GM12878 (cell line): ENCODE results near the gene AIDA. TPM values are rescaled to one million over a fixed set of nuclear protein-coding genes. Genes with fewer than 3 reads are reported as not detected.

Experiments
- ATAC-seq: fragments of 200-7000 bp; cut with Tn5 transposase; 3 replicates; pipeline ENCODE4 v1.9.1; 2020; ENCODE audit warnings: mild to moderate bottlenecking, moderate library complexity
- BruUV-seq: library from RNA; stranded (reverse); fragments of 400-500 nt; replicated peaks from 2 replicates; lab custom pipeline; 2021; lab: Mats Ljungman, UMichigan
- CTCF ChIA-PET: fragments of 300-600 bp; sonication (Branson Sonifier 250); formaldehyde crosslinking; extraction: SDS; loops from one replicate; lab custom pipeline; 2021; ENCODE audit warnings: inconsistent platforms; lab: Yijun Ruan, JAX
- POLR2A ChIA-PET: fragments of 350-600 bp; formaldehyde crosslinking; extraction: SDS; loops from one replicate; lab custom pipeline; 2021; ENCODE audit warnings: inconsistent platforms; lab: Charles Lee
- RAD21 ChIA-PET: fragments of 300-600 bp; sonication (Branson Sonifier 250); formaldehyde crosslinking; loops from one replicate; lab custom pipeline; 2023; ENCODE audit warnings: antibody characterized with exemption; ENCODE audit not compliant: unreplicated experiment; lab: Charles Lee
- SMC1A ChIA-PET: fragments of 300-600 bp; sonication (Branson Sonifier 250); formaldehyde crosslinking; loops from one replicate; lab custom pipeline; 2023; ENCODE audit not compliant: unreplicated experiment, uncharacterized antibody; lab: Charles Lee
- DNase-seq: peaks from one replicate; pipeline ENCODE4 v3.0.0-alpha.2; 2011; ENCODE audit warnings: low read depth, low spot score
- FAIRE-seq: peaks from 3 replicates; lab custom pipeline; 2011; peaks lifted over from hg19 to GRCh38; lab: Jason Lieb, UNC
- H2AFZ ChIP-seq: 2 replicates; pipeline ENCODE4 v1.6.0; 2011; ENCODE audit warnings: low read depth, low read length, control low read depth; ENCODE audit not compliant: control insufficient read depth
- H3K27ac ChIP-seq: 2 replicates; pipeline ENCODE4 v1.5.1; 2011; ENCODE audit warnings: control low read depth; ENCODE audit not compliant: control insufficient read depth, insufficient read depth
- H3K27me3 ChIP-seq, 2 experiments: replicated peaks in 1 of 2; 2 replicates each; pipeline versions ENCODE4 v1.6.0 to v1.6.1; 2011; ENCODE audit warnings: low read length in 1 of 2; ENCODE audit not compliant: control insufficient read depth in 2 of 2, insufficient read depth in 2 of 2
- H3K36me3 ChIP-seq, 2 experiments: 2 replicates each; pipeline ENCODE4 v1.5.1; 2011; ENCODE audit warnings: low read length in 1 of 2; ENCODE audit not compliant: control insufficient read depth in 2 of 2, insufficient read depth in 2 of 2
- H3K4me1 ChIP-seq: 2 replicates; pipeline ENCODE4 v1.6.1; 2011; ENCODE audit warnings: mild to moderate bottlenecking, low read length, moderate library complexity, mixed read lengths; ENCODE audit not compliant: control insufficient read depth, insufficient read depth
- H3K4me2 ChIP-seq: 2 replicates; pipeline ENCODE4 v1.6.0; 2011; ENCODE audit warnings: control low read depth; ENCODE audit not compliant: control insufficient read depth, insufficient read depth
- H3K4me3 ChIP-seq: fragments of 200-600 bp; sonication (generic); 2 replicates; pipeline ENCODE4 v1.5.1; 2016
- H3K79me2 ChIP-seq: 2 replicates; pipeline ENCODE4 v1.6.0; 2011; ENCODE audit warnings: low read length; ENCODE audit not compliant: control insufficient read depth, insufficient read depth
- H3K9ac ChIP-seq: 2 replicates; pipeline ENCODE4 v1.8.0; 2011; ENCODE audit warnings: low read length, control low read depth, mixed read lengths; ENCODE audit not compliant: control insufficient read depth, insufficient read depth
- H3K9me3 ChIP-seq: replicated peaks from 3 replicates; pipeline ENCODE4 v1.5.1; 2011; ENCODE audit warnings: mild to moderate bottlenecking, low read length; ENCODE audit not compliant: control insufficient read depth, insufficient read depth
- H4K20me1 ChIP-seq: 2 replicates; pipeline ENCODE4 v1.6.0; 2011; ENCODE audit not compliant: control insufficient read depth, insufficient read depth
- EZH2 ChIP-seq: IDR thresholded peaks from 2 replicates; pipeline ENCODE4 v1.6.1; 2012; ENCODE audit warnings: low read depth, mild to moderate bottlenecking, control low read depth, inconsistent platforms, low read length, borderline replicate concordance; ENCODE audit not compliant: control insufficient read depth
- GABPA ChIP-seq: IDR thresholded peaks from 2 replicates; pipeline ENCODE4 v1.6.1; 2014; ENCODE audit warnings: antibody characterized with exemption, low read depth, mild to moderate bottlenecking, inconsistent platforms
- HSF1 ChIP-seq: fragments of 150-350 bp; IDR thresholded peaks from 2 replicates; pipeline ENCODE4 v1.6.1; 2014; ENCODE audit warnings: mild to moderate bottlenecking, low read depth, low read length
- KLF5 ChIP-seq: fragments of 450-650 bp; IDR thresholded peaks from 2 replicates; pipeline ENCODE4 v1.6.1; 2014; ENCODE audit warnings: mild to moderate bottlenecking; ENCODE audit not compliant: partially characterized antibody
- LARP7 ChIP-seq: fragments of 450-650 bp; IDR thresholded peaks from 2 replicates; pipeline ENCODE4 v1.6.1; 2017; ENCODE audit warnings: mild to moderate bottlenecking
- MYB ChIP-seq: fragments of 150-350 bp; IDR thresholded peaks from 2 replicates; pipeline ENCODE4 v1.6.1; 2014; ENCODE audit warnings: mild to moderate bottlenecking, low read depth, low read length, borderline replicate concordance
- NFIC ChIP-seq: IDR thresholded peaks from 2 replicates; pipeline ENCODE4 v1.6.1; 2012; ENCODE audit warnings: low read depth, mild to moderate bottlenecking, inconsistent platforms, low read length, moderate library complexity
- NR2C2 ChIP-seq: IDR thresholded peaks from 2 replicates; pipeline ENCODE4 v1.6.1; 2011; ENCODE audit warnings: borderline replicate concordance, low read depth; ENCODE audit not compliant: control insufficient read depth, insufficient read length
- SMC3 ChIP-seq: IDR thresholded peaks from 2 replicates; pipeline ENCODE4 v1.6.1; 2011; ENCODE audit warnings: low read length, improper control_type of control experiment, borderline replicate concordance
- SREBF2 ChIP-seq: IDR thresholded peaks from 2 replicates; pipeline ENCODE4 v1.6.1; 2012; ENCODE audit warnings: mild to moderate bottlenecking, low read length
- SRF ChIP-seq, 2 experiments: IDR thresholded peaks; 2 replicates each; pipeline ENCODE4 v1.6.1; 2011; ENCODE audit warnings: low read depth in 2 of 2, low read length in 2 of 2, mild to moderate bottlenecking in 1 of 2, moderate library complexity in 1 of 2
- TAF1 ChIP-seq: IDR thresholded peaks from 2 replicates; pipeline ENCODE4 v1.6.1; 2011; ENCODE audit warnings: mild to moderate bottlenecking, low read depth, low read length, borderline replicate concordance
- ZNF217 ChIP-seq: fragments of 450-650 bp; IDR thresholded peaks from 2 replicates; pipeline ENCODE4 v1.6.1; 2017; ENCODE audit warnings: antibody characterized with exemption, mild to moderate bottlenecking
- WGBS: methylation state at CpG from one replicate; pipeline ENCODE4 v1.1.6; 2016; ENCODE audit warnings: low lambda C conversion rate; ENCODE audit not compliant: insufficient replicate concordance, insufficient coverage; ENCODE audit errors: missing lambda C conversion rate; 5-methylcytosine and 5-hydroxymethylcytosine counted together
- in situ Hi-C: fragments of 300-500 bp; cut with MboI; formaldehyde crosslinking; loops from 9 replicates; pipeline ENCODE4 v1.14.3; 2018; ENCODE audit warnings: mixed read lengths
- intact Hi-C: fragments of 100-400 bp; cut with micrococcal nuclease; formaldehyde crosslinking; loops from one replicate; pipeline ENCODE4 v1.14.2; 2022; ENCODE audit not compliant: unreplicated experiment
- polyA plus RNA-seq, 11 experiments: library from polyadenylated mRNA; depleted of rRNA in 4 of 11; unstranded in 6 of 11; stranded (reverse) in 5 of 11; fragments of >200 nt; fragmentation: Nextera tagmentation in 4 of 11; fragmentation: Illumina TruSeq in 1 of 11; extraction: Ambion mirVana in 4 of 11; extraction: Trizol in 1 of 11; gene quantifications; 1 replicate in 1 of 11; 2 replicates in 10 of 11; pipeline versions ENCODE4 v1.2.1 to v1.2.3, GENCODE V29; 2011 to 2016; ENCODE audit warnings: inconsistent platforms in 2 of 11, missing spikeins in 2 of 11, low read depth in 1 of 11
- total RNA-seq, 4 experiments: library from RNA; depleted of rRNA in 3 of 4; stranded (reverse); fragments of >200 nt in 3 of 4; fragmentation: Illumina TruSeq in 1 of 4; extraction: Trizol in 1 of 4; gene quantifications; 2 replicates each; pipeline versions ENCODE4 v1.2.1 to v1.2.3, GENCODE V29; 2013 to 2021

Gene AIDA
- total and polyA plus RNA-seq, 10 of the 15 experiments (the other 5 are each of a cell fraction or from before 2014, with no cell fraction given): 8.9 to 43.1 (median 19.2) TPM

GRCh38 chr1:222702210-222702609, 10.1 kb downstream of the AIDA start:
- in situ Hi-C loops: no loop called here
- no TSS peak for BruUV-seq
- H3K79me2 ChIP-seq: peaks cover 2% of the 10 kb centered on the region
- no peaks in the 10 kb centered on the region for H4K20me1 ChIP-seq
- no peak overlapping the region for H3K4me2 ChIP-seq
- no peaks in the 10 kb centered on the region for H3K27me3 ChIP-seq
- H3K9me3 ChIP-seq: no peaks in the 10 kb centered on the region; the same call in 2 of the 3 replicates
- FAIRE-seq (no peak), ATAC-seq (no peak), DNase-seq (no peak)
- H3K27ac ChIP-seq: no peak overlapping the region
- no peaks in the 10 kb centered on the region for H3K4me1 ChIP-seq
- CTCF ChIA-PET: no interaction called here
- intact Hi-C loops: no loop called here
- SMC1A ChIA-PET: interaction anchor here (1.4 kb wide), 1 partner anchor 8 kb away, joined by 5 read pairs; no protein-coding TSS in a partner anchor
- H3K4me3 ChIP-seq: no peak overlapping the region
- no peak overlapping the region for H3K9ac ChIP-seq
- TF ChIP-seq KLF5: no peak
- no peak for TF ChIP-seq SMC3
- no peak for TF ChIP-seq MYB
- no peak for TF ChIP-seq LARP7
- TF ChIP-seq GABPA: no peak
- TF ChIP-seq TAF1: no peak
- TF ChIP-seq HSF1: no peak
- TF ChIP-seq ZNF217: no peak
- TF ChIP-seq SREBF2: no peak
- no peak for TF ChIP-seq SRF (IDR thresholded peaks at IDR 0.05; ENCODE audit: low read depth in 2 of 2, low read length in 2 of 2)
- no peak for TF ChIP-seq NFIC
- no peak for TF ChIP-seq EZH2
- TF ChIP-seq NR2C2: no peak
- WGBS: 85% methylated on average over 4 of the region's 4 CpGs
- RAD21 ChIA-PET: no interaction called here
- POLR2A ChIA-PET: interaction anchor here (0.5 kb wide), 1 partner anchor 12 kb away, joined by 6 read pairs; no protein-coding TSS in a partner anchor
- no peak overlapping the region for H2AFZ ChIP-seq
- H3K36me3 ChIP-seq: 0 out of 4 replicates have a peak, but pooled peaks cover 0 to 4% of the 10 kb centered on the region in 2 experiments
